Choroid plexus epithelial cell (primary cell): ENCODE results near the gene KREMEN1.

ENCODE experiments used
- DNase-seq: peaks from one replicate; pipeline ENCODE4 v3.0.0-alpha.2; 2010; ENCODE audit warnings: low read depth
- H3K4me3 ChIP-seq: 2 replicates; pipeline ENCODE4 v1.5.1; 2011; ENCODE audit warnings: low read depth, mild to moderate bottlenecking, control low read depth, low read length, moderate library complexity
- TF ChIP-seq, protein P1 (sequence below): conservative IDR thresholded peaks from 2 replicates; pipeline ENCODE4 v1.5.1; 2011; ENCODE audit warnings: low read depth, mild to moderate bottlenecking, control low read depth, inconsistent platforms, low read length, moderate library complexity

KREMEN1 gene

DNA sequence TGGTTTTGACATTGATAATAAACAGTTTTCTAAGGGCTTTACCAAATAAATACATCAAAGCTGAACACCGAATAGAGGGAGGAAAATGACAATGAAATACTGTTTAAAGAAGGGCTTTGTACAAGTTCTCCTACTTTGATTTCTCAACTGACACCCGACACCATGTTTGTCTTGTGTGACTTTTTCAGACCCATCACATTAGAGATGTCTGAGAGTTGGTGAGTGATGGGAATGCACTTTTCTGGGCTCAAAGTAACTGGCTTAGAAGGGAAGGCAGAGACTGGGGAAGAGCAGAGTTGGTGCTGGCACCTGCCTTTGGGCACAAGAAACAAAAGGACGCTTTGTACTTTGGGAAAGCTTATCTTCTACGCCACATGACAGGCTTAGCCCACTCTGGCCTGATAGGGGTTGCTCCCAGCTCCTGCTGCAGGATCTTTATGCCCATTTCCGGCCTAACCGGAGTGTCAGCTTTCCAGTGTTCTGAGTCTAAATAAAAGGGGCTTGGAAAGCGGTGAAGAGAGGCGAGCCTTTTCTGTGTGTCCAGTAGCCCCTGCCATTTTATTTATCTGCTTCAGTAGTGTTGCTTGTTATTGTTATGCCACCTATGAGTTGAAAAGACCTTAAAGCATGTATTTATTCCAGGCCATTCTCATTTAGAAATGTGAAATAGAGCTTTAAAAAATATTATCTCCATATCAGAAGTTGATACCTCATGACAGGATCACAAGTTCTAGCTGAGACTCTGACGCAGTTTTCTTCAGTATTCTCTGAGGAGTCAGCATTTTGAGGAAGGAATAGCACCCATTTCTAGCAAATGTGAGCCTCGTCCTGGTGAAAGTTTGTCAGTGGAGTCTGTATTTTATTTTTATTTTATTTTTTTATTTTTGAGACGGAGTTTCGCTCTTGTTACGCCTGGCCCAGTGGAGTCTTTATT lies 24.2 kb downstream of the KREMEN1 start:
- TF ChIP-seq, protein P1, sequence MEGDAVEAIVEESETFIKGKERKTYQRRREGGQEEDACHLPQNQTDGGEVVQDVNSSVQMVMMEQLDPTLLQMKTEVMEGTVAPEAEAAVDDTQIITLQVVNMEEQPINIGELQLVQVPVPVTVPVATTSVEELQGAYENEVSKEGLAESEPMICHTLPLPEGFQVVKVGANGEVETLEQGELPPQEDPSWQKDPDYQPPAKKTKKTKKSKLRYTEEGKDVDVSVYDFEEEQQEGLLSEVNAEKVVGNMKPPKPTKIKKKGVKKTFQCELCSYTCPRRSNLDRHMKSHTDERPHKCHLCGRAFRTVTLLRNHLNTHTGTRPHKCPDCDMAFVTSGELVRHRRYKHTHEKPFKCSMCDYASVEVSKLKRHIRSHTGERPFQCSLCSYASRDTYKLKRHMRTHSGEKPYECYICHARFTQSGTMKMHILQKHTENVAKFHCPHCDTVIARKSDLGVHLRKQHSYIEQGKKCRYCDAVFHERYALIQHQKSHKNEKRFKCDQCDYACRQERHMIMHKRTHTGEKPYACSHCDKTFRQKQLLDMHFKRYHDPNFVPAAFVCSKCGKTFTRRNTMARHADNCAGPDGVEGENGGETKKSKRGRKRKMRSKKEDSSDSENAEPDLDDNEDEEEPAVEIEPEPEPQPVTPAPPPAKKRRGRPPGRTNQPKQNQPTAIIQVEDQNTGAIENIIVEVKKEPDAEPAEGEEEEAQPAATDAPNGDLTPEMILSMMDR, result no peak
- H3K4me3 ChIP-seq, result no peak overlapping the region
- peak; percentile 57 for DNase-seq

DNA sequence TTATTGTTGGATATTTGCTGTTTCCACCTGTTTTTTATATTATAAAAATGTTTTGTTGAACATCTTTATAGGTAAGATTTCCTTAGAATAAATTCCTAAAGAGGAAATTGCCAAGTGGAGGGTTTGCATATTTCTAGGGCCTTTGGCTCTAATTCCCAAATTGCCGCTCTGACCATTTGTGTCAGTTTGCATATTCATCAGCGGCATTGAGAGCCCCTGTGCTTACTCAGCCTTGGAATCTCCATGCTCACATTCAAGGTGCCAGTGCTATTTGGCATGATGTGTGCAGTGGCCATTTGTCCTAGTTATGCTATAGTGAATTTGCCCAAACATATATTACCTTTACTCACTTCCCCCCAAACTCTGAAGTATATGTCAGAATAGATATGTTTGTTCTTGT lies 25.5 kb downstream of the KREMEN1 start:
- TF ChIP-seq, protein P1, result no peak
- no peak for DNase-seq
- H3K4me3 ChIP-seq, result no peak overlapping the region

DNA sequence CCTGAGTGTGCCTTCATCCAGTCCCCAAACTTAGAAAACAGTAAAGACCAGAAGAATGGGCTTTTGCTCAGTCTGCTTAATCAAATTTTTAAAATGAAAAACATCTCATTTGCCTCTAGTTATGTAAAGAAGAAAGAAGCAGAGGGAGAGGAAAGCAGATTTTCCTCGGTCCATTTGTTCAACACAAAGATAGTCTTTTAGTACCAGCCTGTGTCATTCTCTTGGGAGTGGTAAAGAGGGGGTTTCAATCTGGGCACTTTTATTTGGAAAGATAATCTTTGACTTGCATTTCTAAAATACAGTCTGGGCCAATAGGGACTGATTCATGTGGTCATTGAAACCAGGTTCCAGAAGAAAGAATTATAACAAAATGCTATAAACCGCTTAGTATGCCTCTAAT lies 29.5 kb downstream of the KREMEN1 start:
- TF ChIP-seq, protein P1, result no peak
- H3K4me3 ChIP-seq, result no peak overlapping the region
- no peak for DNase-seq

DNA sequence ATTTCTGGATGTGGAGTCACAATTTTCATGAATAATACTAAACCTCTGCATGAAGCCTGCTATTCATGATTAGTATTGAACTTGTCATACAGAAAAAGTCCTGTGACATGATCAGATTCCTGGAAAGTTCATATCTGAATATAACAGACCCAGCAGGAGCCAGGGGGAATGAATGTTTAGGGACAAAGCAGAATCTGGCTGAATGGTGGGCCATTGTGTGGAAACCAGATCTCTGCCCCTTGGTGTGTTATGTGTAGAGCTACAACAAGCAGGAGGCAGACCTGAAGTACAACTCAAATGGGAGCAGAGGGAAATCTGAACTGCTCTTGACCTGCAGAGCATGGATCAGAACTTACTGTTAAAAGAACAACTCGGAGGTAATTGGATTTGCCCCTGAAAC lies 30.3 kb downstream of the KREMEN1 start:
- H3K4me3 ChIP-seq, result no peak overlapping the region
- TF ChIP-seq, protein P1, result no peak
- no peak for DNase-seq

DNA sequence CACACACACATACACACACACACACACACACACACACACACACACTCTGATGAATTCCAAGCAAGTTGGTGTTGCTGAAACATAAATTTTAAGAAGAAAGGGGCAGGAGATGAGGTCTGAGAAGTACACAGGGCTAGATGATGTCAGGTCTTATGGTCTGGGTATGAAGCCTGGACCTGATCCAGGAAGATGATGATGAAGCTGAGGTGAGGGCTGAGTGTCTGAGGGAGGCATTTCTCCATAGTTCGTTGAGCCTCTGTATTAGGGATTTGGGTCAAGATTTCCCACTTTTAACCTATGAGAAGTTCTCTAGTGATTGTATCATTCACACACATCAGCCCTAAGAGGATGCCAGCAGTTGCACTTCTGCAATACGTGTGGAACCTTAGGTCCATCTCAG lies 32.6 kb downstream of the KREMEN1 start:
- TF ChIP-seq, protein P1, result no peak
- H3K4me3 ChIP-seq, result no peak overlapping the region
- DNase-seq, result peak; percentile 34

DNA sequence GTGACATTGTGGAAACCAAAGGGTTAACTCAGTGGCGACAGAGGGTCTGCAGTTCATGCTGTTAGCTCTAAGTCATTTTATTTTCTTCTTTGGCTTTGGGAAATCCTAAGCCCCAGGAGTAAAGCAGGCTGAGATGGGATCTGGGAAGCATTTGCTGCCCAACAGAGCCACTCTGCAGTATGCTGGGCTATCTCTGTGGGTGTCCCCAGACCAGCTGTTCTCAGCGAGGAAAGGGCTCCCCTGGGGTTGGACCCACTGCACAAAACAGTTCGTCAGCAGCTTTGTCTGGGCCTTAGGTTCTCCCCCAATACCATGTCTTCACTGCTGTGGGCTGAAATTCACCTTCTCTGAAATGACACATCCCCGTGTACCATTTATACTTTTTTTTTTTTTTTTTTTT lies 34.0 kb downstream of the KREMEN1 start:
- DNase-seq, result no peak
- TF ChIP-seq, protein P1, result no peak
- no peak overlapping the region for H3K4me3 ChIP-seq

DNA sequence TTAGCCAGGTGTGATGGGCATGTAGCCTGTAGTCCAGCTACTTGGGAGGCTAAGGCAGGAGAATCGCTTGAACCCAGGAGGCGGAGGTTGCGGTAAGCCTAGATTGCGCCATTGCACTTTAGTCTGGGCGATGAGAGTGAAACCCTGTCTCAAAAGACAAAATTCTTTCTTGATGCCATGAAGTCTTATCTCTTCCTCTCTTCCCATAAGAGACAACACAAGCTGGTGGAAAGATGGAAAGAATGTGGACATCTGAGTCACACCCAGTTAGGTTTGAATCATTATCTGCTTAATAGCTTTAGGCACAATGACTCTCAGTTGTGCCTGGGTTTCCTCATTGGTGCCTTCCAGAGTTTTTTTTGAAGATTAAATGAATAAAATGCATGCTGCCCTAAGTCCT lies 35.3 kb downstream of the KREMEN1 start:
- peak; percentile 41 for DNase-seq
- TF ChIP-seq, protein P1, result no peak
- H3K4me3 ChIP-seq, result no peak overlapping the region
